Glutamatergic neuron (in vitro differentiated cells): ENCODE measurements around the gene MIAT. TPM values are rescaled to one million over a fixed set of nuclear protein-coding genes. Genes with fewer than 3 reads are reported as not detected.
"Not testable (repeated sequence)": the region's sequence is repeated elsewhere in the genome, so short reads cannot be mapped to it uniquely, and the experiment has no call there.

Experiments used
- DNase-seq: peaks from one replicate; pipeline ENCODE4 v3.0.0; 2022
- H3K27ac Mint-ChIP-seq: one replicate; pipeline ENCODE4 v1.8.0; 2020; ENCODE audit warnings: mild to moderate bottlenecking, mixed read lengths, inconsistent platforms; ENCODE audit not compliant: unreplicated experiment
- H3K27me3 Mint-ChIP-seq: one replicate; pipeline ENCODE4 v1.8.0; 2020; ENCODE audit warnings: mild to moderate bottlenecking, moderate library complexity, mixed read lengths, inconsistent platforms; ENCODE audit not compliant: unreplicated experiment
- H3K36me3 Mint-ChIP-seq: one replicate; pipeline ENCODE4 v1.8.0; 2020; ENCODE audit warnings: mild to moderate bottlenecking, mixed read lengths, inconsistent platforms; ENCODE audit not compliant: unreplicated experiment
- H3K4me1 Mint-ChIP-seq: one replicate; pipeline ENCODE4 v1.8.0; 2020; ENCODE audit warnings: mild to moderate bottlenecking, low read depth, mixed read lengths, inconsistent platforms; ENCODE audit not compliant: unreplicated experiment
- H3K4me3 Mint-ChIP-seq: one replicate; pipeline ENCODE4 v1.8.0; 2020; ENCODE audit warnings: mild to moderate bottlenecking, mixed read lengths, inconsistent platforms; ENCODE audit not compliant: unreplicated experiment
- H3K9me3 Mint-ChIP-seq: one replicate; pipeline ENCODE4 v1.8.0; 2020; ENCODE audit warnings: mild to moderate bottlenecking, moderate library complexity, mixed read lengths, inconsistent platforms; ENCODE audit not compliant: unreplicated experiment
- total RNA-seq: library from RNA; stranded (reverse); fragmentation: NEBNext Ultra II Directional; extraction: Animal tissue kit (Norgen Biotek cat#: 25700); gene quantifications from one replicate; pipeline ENCODE4 v1.2.1, GENCODE V29; 2021; ENCODE audit not compliant: unreplicated experiment
- TF ChIP-seq, protein P1 (sequence below): fragments of 200-600 bp; sonication (generic); IDR thresholded peaks from one replicate; pipeline ENCODE4 v1.5.0; 2021; ENCODE audit not compliant: partially characterized antibody, unreplicated experiment

The MIAT gene
- total RNA-seq, 1 donor from 2014 or later = 1,100 TPM

DNA sequence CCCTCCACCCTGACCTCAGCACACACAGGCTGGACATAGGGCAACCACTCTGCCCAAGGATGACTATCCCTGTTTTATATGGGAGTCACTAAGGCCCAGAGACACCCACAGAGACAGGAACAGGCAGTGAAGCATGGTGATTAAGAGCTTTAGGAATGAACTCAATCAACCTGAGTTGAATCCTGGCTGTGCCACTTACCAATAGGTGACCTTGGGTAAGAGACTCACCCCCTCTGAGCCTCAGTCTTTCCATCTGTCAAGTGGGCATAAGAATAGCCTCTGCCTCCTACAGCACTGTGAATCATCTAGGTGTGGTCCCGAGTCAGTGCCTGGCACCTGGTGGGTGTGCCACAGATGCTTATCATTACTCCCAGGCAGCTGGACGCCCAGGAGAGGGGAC is 46.4 kb upstream of the MIAT start:
- Mint-ChIP-seq H3K27me3 (peaks cover 7% of the 10 kb centered on the region), H3K36me3 (no peaks in the 10 kb centered on the region), H3K9me3 (peaks cover 2% of the 10 kb centered on the region), H3K27ac (no peak overlapping the region), H3K4me1 (peaks cover 7% of the 10 kb centered on the region), H3K4me3 (no peak overlapping the region)
- no peak for DNase-seq
- TF ChIP-seq, protein P1, sequence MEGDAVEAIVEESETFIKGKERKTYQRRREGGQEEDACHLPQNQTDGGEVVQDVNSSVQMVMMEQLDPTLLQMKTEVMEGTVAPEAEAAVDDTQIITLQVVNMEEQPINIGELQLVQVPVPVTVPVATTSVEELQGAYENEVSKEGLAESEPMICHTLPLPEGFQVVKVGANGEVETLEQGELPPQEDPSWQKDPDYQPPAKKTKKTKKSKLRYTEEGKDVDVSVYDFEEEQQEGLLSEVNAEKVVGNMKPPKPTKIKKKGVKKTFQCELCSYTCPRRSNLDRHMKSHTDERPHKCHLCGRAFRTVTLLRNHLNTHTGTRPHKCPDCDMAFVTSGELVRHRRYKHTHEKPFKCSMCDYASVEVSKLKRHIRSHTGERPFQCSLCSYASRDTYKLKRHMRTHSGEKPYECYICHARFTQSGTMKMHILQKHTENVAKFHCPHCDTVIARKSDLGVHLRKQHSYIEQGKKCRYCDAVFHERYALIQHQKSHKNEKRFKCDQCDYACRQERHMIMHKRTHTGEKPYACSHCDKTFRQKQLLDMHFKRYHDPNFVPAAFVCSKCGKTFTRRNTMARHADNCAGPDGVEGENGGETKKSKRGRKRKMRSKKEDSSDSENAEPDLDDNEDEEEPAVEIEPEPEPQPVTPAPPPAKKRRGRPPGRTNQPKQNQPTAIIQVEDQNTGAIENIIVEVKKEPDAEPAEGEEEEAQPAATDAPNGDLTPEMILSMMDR = no peak

- Mint-ChIP-seq H3K4me3 (no peak overlapping the region), H3K4me1 (peaks cover 10% of the 10 kb centered on the region)
These were observed 44.7 kb upstream of the MIAT start for GRCh38 chr22:26612652-26613051.

GRCh38 chr22:26613753-26614152 is 43.6 kb upstream of the MIAT start:
- not testable (repeated sequence) for DNase-seq, H3K9me3 Mint-ChIP-seq, H3K36me3 Mint-ChIP-seq, H3K27ac Mint-ChIP-seq, H3K27me3 Mint-ChIP-seq
- H3K4me3 Mint-ChIP-seq = peak overlapping the region; percentile 54
- peaks cover 10% of the 10 kb centered on the region for H3K4me1 Mint-ChIP-seq

More at GRCh38 chr22:26612652-26613051, 44.7 kb upstream of the MIAT start:
- Mint-ChIP-seq H3K36me3 (no peaks in the 10 kb centered on the region), H3K27ac (no peak overlapping the region), H3K9me3 (peaks cover 2% of the 10 kb centered on the region), H3K27me3 (peaks cover 8% of the 10 kb centered on the region)
- TF ChIP-seq, protein P1 = no peak
- no peak for DNase-seq

GRCh38 chr22:26614322-26614721 is 43.1 kb upstream of the MIAT start:
- H3K9me3 Mint-ChIP-seq = peaks cover 2% of the 10 kb centered on the region
- peaks cover 8% of the 10 kb centered on the region for H3K27me3 Mint-ChIP-seq
- H3K4me3 Mint-ChIP-seq = peak overlapping the region; percentile 54
- H3K27ac Mint-ChIP-seq = no peak overlapping the region
- DNase-seq = no peak
- no peaks in the 10 kb centered on the region for H3K36me3 Mint-ChIP-seq
- H3K4me1 Mint-ChIP-seq = peaks cover 10% of the 10 kb centered on the region
- TF ChIP-seq, protein P1 = no peak

GRCh38 chr22:26615149-26615548 is 42.2 kb upstream of the MIAT start:
- Mint-ChIP-seq H3K9me3 (peaks cover 2% of the 10 kb centered on the region), H3K27ac (no peak overlapping the region), H3K4me3 (no peak overlapping the region), H3K36me3 (no peaks in the 10 kb centered on the region), H3K27me3 (peaks cover 8% of the 10 kb centered on the region), H3K4me1 (peaks cover 10% of the 10 kb centered on the region)
- TF ChIP-seq, protein P1 = no peak
- DNase-seq = no peak
